B cell (primary cell): ENCODE results near the gene ACAA2. TPM values are rescaled to one million over a fixed set of nuclear protein-coding genes. Genes with fewer than 3 reads are reported as not detected.

Experiments used
- ATAC-seq: fragments of 200-7000 bp; cut with Tn5 transposase; one replicate; pipeline ENCODE4 v1.10.0; 2021; ENCODE audit warnings: low read depth, mild to moderate bottlenecking, moderate number of reproducible peaks, moderate library complexity
- CTCF ChIA-PET: fragments of 350-600 bp; sonication (Branson Sonifier 250); formaldehyde crosslinking; loops from one replicate; lab custom pipeline; 2021; ENCODE audit warnings: antibody characterized with exemption, inconsistent platforms; lab: Charles Lee
- POLR2A ChIA-PET: fragments of 350-600 bp; sonication (Branson Sonifier 250); formaldehyde crosslinking; loops from one replicate; lab custom pipeline; 2021; ENCODE audit warnings: antibody characterized with exemption; lab: Charles Lee
- DNase-seq: peaks from one replicate; pipeline ENCODE4 v3.0.0; 2013
- H2AFZ ChIP-seq: 2 replicates; pipeline ENCODE4 v1.6.1; 2012; ENCODE audit warnings: mild to moderate bottlenecking, low read depth, low read length; ENCODE audit not compliant: insufficient read depth, poor library complexity, severe bottlenecking
- H3K27ac ChIP-seq, 2 donors: 1 replicate in 1 of 2; 2 replicates in 1 of 2; pipeline ENCODE4 v1.5.1; 2012 to 2013; ENCODE audit warnings: low read length in 2 of 2, mild to moderate bottlenecking in 2 of 2, moderate library complexity in 1 of 2
- H3K27me3 ChIP-seq, 4 experiments: fragments of 200-600 bp in 1 of 4; sonication (generic) in 1 of 4; replicated peaks in 1 of 4; 1 replicate in 2 of 4; 2 replicates in 2 of 4; pipeline versions ENCODE4 v1.6.1 to v1.7.0; 2013 to 2016; ENCODE audit warnings: low read length in 3 of 4, mild to moderate bottlenecking in 2 of 4, mixed read lengths in 1 of 4, moderate library complexity in 1 of 4; ENCODE audit not compliant: insufficient read depth in 4 of 4, control insufficient read depth in 3 of 4; ENCODE audit errors: control extremely low read depth in 1 of 4
- H3K36me3 ChIP-seq, 2 experiments: replicated peaks in 1 of 2; 1 replicate in 1 of 2; 2 replicates in 1 of 2; pipeline versions ENCODE4 v1.6.1 to v1.7.1; 2013; ENCODE audit warnings: low read length in 1 of 2; ENCODE audit not compliant: insufficient read depth in 2 of 2, control insufficient read depth in 1 of 2; ENCODE audit errors: control extremely low read depth in 1 of 2, extremely low read depth in 1 of 2
- H3K4me1 ChIP-seq, 2 donors: fragments of 200-600 bp in 1 of 2; sonication (generic) in 1 of 2; 1 replicate in 1 of 2; 2 replicates in 1 of 2; pipeline versions ENCODE4 v1.5.1 to v1.6.1; 2013 to 2017; ENCODE audit warnings: low read length in 2 of 2; ENCODE audit not compliant: control insufficient read depth in 2 of 2, insufficient read depth in 2 of 2
- H3K4me2 ChIP-seq: replicated peaks from 2 replicates; pipeline ENCODE3; 2012; ENCODE audit warnings: mild to moderate bottlenecking, low read depth, low read length; ENCODE audit not compliant: poor library complexity, severe bottlenecking
- H3K4me3 ChIP-seq, 5 experiments: fragments of 200-600 bp in 1 of 5; sonication (generic) in 1 of 5; 1 replicate in 3 of 5; 2 replicates in 2 of 5; pipeline versions ENCODE4 v1.5.1 to v1.7.0; 2011 to 2016; ENCODE audit warnings: low read length in 4 of 5, mild to moderate bottlenecking in 4 of 5, low read depth in 2 of 5, control low read depth in 1 of 5, moderate library complexity in 1 of 5; ENCODE audit not compliant: insufficient read depth in 1 of 5; ENCODE audit errors: control extremely low read depth in 1 of 5, extremely low read depth in 1 of 5
- H3K79me2 ChIP-seq: fragments of 200-600 bp; sonication (generic); one replicate; pipeline ENCODE4 v1.6.0; 2016; ENCODE audit warnings: low read length; ENCODE audit not compliant: control insufficient read depth, insufficient read depth
- H3K9ac ChIP-seq: fragments of 200-600 bp; sonication (generic); 2 replicates; pipeline ENCODE4 v1.6.1; 2017; ENCODE audit warnings: mild to moderate bottlenecking, low read length, moderate library complexity
- H3K9me3 ChIP-seq, 3 donors: one replicate each; pipeline versions ENCODE4 v1.6.1 to v1.7.1; 2013; ENCODE audit warnings: low read length in 2 of 3; ENCODE audit not compliant: control insufficient read depth in 2 of 3, insufficient read depth in 1 of 3; ENCODE audit errors: control extremely low read depth in 1 of 3
- H4K20me1 ChIP-seq: 2 replicates; pipeline ENCODE4 v1.6.0; 2012; ENCODE audit warnings: mild to moderate bottlenecking, low read length; ENCODE audit not compliant: insufficient read depth, control insufficient read depth, poor library complexity, severe bottlenecking
- H3K27ac Mint-ChIP-seq: one replicate; pipeline ENCODE4 v1.8.0; 2021; ENCODE audit warnings: mixed read lengths
- H3K27me3 Mint-ChIP-seq: one replicate; pipeline ENCODE4 v1.8.0; 2021; ENCODE audit warnings: mixed read lengths
- H3K4me1 Mint-ChIP-seq: one replicate; pipeline ENCODE4 v1.8.0; 2021; ENCODE audit warnings: mixed read lengths
- H3K4me3 Mint-ChIP-seq: one replicate; pipeline ENCODE4 v1.8.0; 2021; ENCODE audit warnings: mixed read lengths
- H3K9me3 Mint-ChIP-seq: one replicate; pipeline ENCODE4 v1.8.0; 2022; ENCODE audit warnings: mixed read lengths; ENCODE audit not compliant: insufficient read depth
- CTCF ChIP-seq: fragments of 200-600 bp; IDR thresholded peaks from one replicate; pipeline ENCODE4 v1.8.0; 2022; ENCODE audit warnings: antibody characterized with exemption, mild to moderate bottlenecking
- EZH2 ChIP-seq: IDR thresholded peaks from 2 replicates; pipeline ENCODE4 v1.6.1; 2012; ENCODE audit warnings: borderline replicate concordance, low read depth, mild to moderate bottlenecking, moderate library complexity, low read length; ENCODE audit not compliant: insufficient read depth, poor library complexity, severe bottlenecking
- WGBS: methylation state at CpG from one replicate; pipeline ENCODE4 v1.1.5; 2013; ENCODE audit warnings: missing lambda C conversion rate; ENCODE audit not compliant: insufficient coverage; 5-methylcytosine and 5-hydroxymethylcytosine counted together
- intact Hi-C: fragments of 100-400 bp; cut with micrococcal nuclease; formaldehyde crosslinking; loops from one replicate; pipeline ENCODE4 v1.10.0; 2022
- polyA plus RNA-seq: library from polyadenylated mRNA; depleted of rRNA; stranded (reverse); fragments of >200 nt; gene quantifications from 2 replicates; pipeline ENCODE4 v1.2.3, GENCODE V29; 2012
- total RNA-seq, 2 donors: library from RNA; stranded (reverse); fragments of 120-200 nt in 1 of 2; gene quantifications; 1 replicate in 1 of 2; 2 replicates in 1 of 2; pipeline versions ENCODE4 v1.2.3 to v1.2.4, GENCODE V29; 2013 to 2022

Gene ACAA2
- total and polyA plus RNA-seq, 2 donors (not counting 1 experiment from before 2014, with no cell fraction given) = 10.6 to 25.0 TPM

DNA sequence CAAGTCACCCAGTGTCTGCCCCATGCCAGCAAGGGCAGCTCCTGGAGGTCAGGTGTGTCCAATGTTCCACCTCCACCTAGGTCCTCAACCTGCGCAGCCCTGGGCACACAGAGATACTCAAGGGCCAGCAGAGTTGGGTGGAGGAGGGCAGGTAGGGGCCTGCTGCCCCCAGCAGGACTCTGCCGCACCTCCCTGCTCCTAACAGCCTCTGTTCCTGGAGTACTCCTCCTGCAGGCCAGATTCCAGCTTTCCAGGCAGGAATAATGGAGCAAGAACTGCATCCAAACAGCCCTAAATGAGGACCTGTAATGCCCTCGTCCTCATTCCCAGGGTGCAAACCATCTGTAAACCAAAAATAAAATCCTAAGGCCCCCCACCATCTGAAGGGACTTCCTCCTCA is 44.4 kb upstream of the ACAA2 start:
- no peak overlapping the region for H3K4me3 Mint-ChIP-seq
- Histone ChIP-seq H3K9ac (no peak overlapping the region), H3K4me2 (no peak overlapping the region), H3K79me2 (no peaks in the 10 kb centered on the region), H3K36me3 (no peaks in the 10 kb centered on the region), H3K27me3 (no peaks in the 10 kb centered on the region), H3K4me1 (no peaks in the 10 kb centered on the region), H2AFZ (no peak overlapping the region), H3K4me3 (no peak overlapping the region), H3K9me3 (no peaks in the 10 kb centered on the region), H3K27ac (no peak overlapping the region), H4K20me1 (no peaks in the 10 kb centered on the region)
- H3K27ac Mint-ChIP-seq = no peak overlapping the region
- H3K27me3 Mint-ChIP-seq = no peaks in the 10 kb centered on the region
- whole genome bisulfite sequencing = 94% methylated on average over 3 of the region's 3 CpGs
- CTCF ChIA-PET = interaction anchor here (0.6 to 7.3 kb wide), 6 partner anchors 10 to 585 kb away, joined by 3 to 127 read pairs (median 6); no protein-coding TSS in a partner anchor
- no peak for ATAC-seq
- no peaks in the 10 kb centered on the region for H3K9me3 Mint-ChIP-seq
- no peak for DNase-seq
- intact Hi-C loops = no loop called here
- POLR2A ChIA-PET = no interaction called here
- H3K4me1 Mint-ChIP-seq = no peaks in the 10 kb centered on the region
- TF ChIP-seq EZH2 (no peak), CTCF (no peak)

DNA sequence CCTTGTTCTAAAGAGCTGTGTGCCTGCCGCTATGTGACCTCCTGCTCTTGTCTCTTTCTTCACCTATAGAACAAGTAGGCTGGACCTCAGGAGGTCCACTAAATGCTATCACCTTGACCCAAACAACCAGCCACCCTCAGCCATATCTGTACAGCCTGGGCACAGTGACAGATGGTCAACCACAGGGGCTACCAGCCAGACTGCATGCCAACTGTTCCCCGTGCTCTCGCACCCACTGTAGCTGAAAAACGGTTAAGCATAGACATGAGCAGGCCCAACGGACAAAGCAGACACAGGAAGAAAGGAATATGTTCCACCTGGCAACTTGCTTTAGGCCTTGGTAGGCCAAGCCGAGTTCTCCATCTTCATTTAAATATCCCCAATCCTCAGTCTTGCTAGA is 43.2 kb upstream of the ACAA2 start:
- 91% methylated on average over 5 of the region's 6 CpGs for WGBS
- no peaks in the 10 kb centered on the region for H3K27me3 Mint-ChIP-seq
- POLR2A ChIA-PET = no interaction called here
- H3K9me3 Mint-ChIP-seq = no peaks in the 10 kb centered on the region
- CTCF ChIA-PET = interaction anchor here (2.9 kb wide), 1 partner anchor 346 kb away, joined by 11 read pairs; no protein-coding TSS in a partner anchor
- Histone ChIP-seq H3K4me1 (no peaks in the 10 kb centered on the region), H3K79me2 (no peaks in the 10 kb centered on the region), H4K20me1 (no peaks in the 10 kb centered on the region), H3K27me3 (no peaks in the 10 kb centered on the region), H3K36me3 (no peaks in the 10 kb centered on the region), H3K9ac (no peak overlapping the region), H3K4me3 (no peak overlapping the region), H3K4me2 (no peak overlapping the region), H3K9me3 (no peaks in the 10 kb centered on the region), H2AFZ (no peak overlapping the region), H3K27ac (no peak overlapping the region)
- H3K27ac Mint-ChIP-seq = no peak overlapping the region
- DNase-seq (no peak), ATAC-seq (no peak)
- intact Hi-C loops = no loop called here
- TF ChIP-seq EZH2 (no peak), CTCF (no peak)
- no peaks in the 10 kb centered on the region for H3K4me1 Mint-ChIP-seq
- no peak overlapping the region for H3K4me3 Mint-ChIP-seq
